MCF 10A (cell line): ENCODE results near the gene ZNF555. TPM values are rescaled to one million over a fixed set of nuclear protein-coding genes. Genes with fewer than 3 reads are reported as not detected.

Experiments
- BruUV-seq: library from RNA; stranded (reverse); fragments of 400-500 nt; replicated peaks from 2 replicates; lab custom pipeline; 2021; lab: Mats Ljungman, UMichigan
- CTCF ChIA-PET: fragments of 300-600 bp; sonication (Branson Sonifier 250); formaldehyde crosslinking; extraction: SDS; loops from one replicate; lab custom pipeline; 2021; ENCODE audit warnings: antibody characterized with exemption, inconsistent platforms; lab: Yijun Ruan, JAX
- POLR2A ChIA-PET: fragments of 300-600, 350-650 bp; sonication (Branson Sonifier 250); formaldehyde crosslinking; extraction: SDS; loops from one replicate; lab custom pipeline; 2020; ENCODE audit warnings: antibody characterized with exemption, inconsistent platforms; lab: Yijun Ruan, JAX
- DNase-seq: peaks from one replicate; pipeline ENCODE4 v3.0.0-alpha.2; 2018; ENCODE audit not compliant: unreplicated experiment
- H3K27ac Mint-ChIP-seq: one replicate; pipeline ENCODE4 v1.8.0; 2022; ENCODE audit warnings: mild to moderate bottlenecking, low read depth, mixed read lengths; ENCODE audit not compliant: unreplicated experiment
- H3K27me3 Mint-ChIP-seq: one replicate; pipeline ENCODE4 v1.8.0; 2022; ENCODE audit warnings: mixed read lengths; ENCODE audit not compliant: insufficient read depth, unreplicated experiment
- H3K36me3 Mint-ChIP-seq: one replicate; pipeline ENCODE4 v1.8.0; 2022; ENCODE audit warnings: mild to moderate bottlenecking, moderate library complexity, mixed read lengths; ENCODE audit not compliant: insufficient read depth, unreplicated experiment
- H3K4me1 Mint-ChIP-seq: one replicate; pipeline ENCODE4 v1.8.0; 2022; ENCODE audit warnings: mixed read lengths; ENCODE audit not compliant: insufficient read depth, unreplicated experiment
- H3K4me3 Mint-ChIP-seq: one replicate; pipeline ENCODE4 v1.8.0; 2022; ENCODE audit warnings: mild to moderate bottlenecking, moderate library complexity, mixed read lengths; ENCODE audit not compliant: unreplicated experiment
- H3K9me3 Mint-ChIP-seq: one replicate; pipeline ENCODE4 v1.8.0; 2022; ENCODE audit warnings: mixed read lengths; ENCODE audit not compliant: unreplicated experiment
- CTCF ChIP-seq: fragments of 200-600 bp; IDR thresholded peaks from one replicate; pipeline ENCODE4 v1.8.0; 2022; ENCODE audit warnings: antibody characterized with exemption, mild to moderate bottlenecking; ENCODE audit not compliant: unreplicated experiment
- intact Hi-C: fragments of 100-400 bp; cut with micrococcal nuclease; formaldehyde crosslinking; loops from 2 replicates; pipeline ENCODE4 v1.14.1; 2022
- total RNA-seq: library from RNA; stranded (reverse); gene quantifications from 2 replicates; pipeline ENCODE4 v1.2.3, GENCODE V29; 2022

Gene ZNF555
- total RNA-seq, 1 experiment from 2014 or later: 4.9 TPM

GRCh38 chr19:2877398-2878331 is 36.4 kb downstream of the ZNF555 start:
- intact Hi-C loops: no loop called here
- no peaks in the 10 kb centered on the region for H3K4me1 Mint-ChIP-seq
- ChIA-PET CTCF (no interaction called here), POLR2A (no interaction called here)
- H3K9me3 Mint-ChIP-seq: no peaks in the 10 kb centered on the region
- no peak for TF ChIP-seq CTCF
- no peak overlapping the region for H3K4me3 Mint-ChIP-seq
- H3K27ac Mint-ChIP-seq: no peak overlapping the region
- DNase-seq: no peak
- no TSS peak for BruUV-seq
- H3K27me3 Mint-ChIP-seq: no peaks in the 10 kb centered on the region
- peaks cover 16% of the 10 kb centered on the region for H3K36me3 Mint-ChIP-seq

DNA sequence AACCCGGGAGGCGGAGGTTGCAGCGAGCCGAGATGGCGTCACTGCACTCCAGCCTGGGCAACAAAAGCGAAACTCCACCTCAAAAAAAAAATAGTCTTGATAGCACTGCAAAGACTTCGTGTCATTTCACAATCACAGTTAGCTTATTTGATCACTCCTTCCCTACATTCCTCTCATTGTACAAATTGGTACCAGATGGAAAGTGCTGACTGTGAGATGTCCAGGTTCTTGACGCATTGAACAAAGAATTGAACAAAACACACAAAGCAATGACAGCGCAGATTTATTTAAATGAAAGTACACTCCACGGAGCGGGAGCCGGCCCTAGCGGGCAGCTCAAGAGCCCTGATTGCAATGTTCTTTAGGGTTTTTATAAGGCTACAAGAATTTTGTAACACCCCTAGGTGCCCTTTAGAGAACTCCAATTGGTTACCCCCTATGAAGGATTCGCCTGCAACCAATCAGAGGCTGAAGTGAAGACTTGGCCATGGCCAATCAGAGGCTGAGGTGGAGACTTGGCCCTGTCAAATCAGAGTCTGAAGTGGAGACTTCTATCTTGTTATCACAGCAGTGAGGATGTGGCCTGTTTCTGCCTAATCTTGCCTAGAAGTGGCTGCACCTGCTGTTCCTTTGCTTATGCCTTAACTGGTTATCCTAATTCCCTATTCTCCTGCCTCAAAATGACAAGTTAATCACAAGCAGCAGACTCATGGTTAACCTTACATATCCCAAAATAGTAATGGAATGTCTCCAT is 42.6 kb downstream of the ZNF555 start:
- Mint-ChIP-seq H3K36me3 (no peaks in the 10 kb centered on the region), H3K27me3 (no peaks in the 10 kb centered on the region), H3K4me3 (no peak overlapping the region), H3K4me1 (no peaks in the 10 kb centered on the region), H3K9me3 (no peaks in the 10 kb centered on the region), H3K27ac (no peak overlapping the region)
- TF ChIP-seq CTCF: no peak
- DNase-seq: no peak
- no TSS peak for BruUV-seq
- intact Hi-C loops: no loop called here
- POLR2A ChIA-PET: interaction anchor here (0.8 to 1.6 kb wide), 3 partner anchors 25 to 67 kb away, joined by 4 to 8 read pairs (median 5); no protein-coding TSS in a partner anchor
- CTCF ChIA-PET: interaction anchor here (0.9 kb wide), 1 partner anchor 72 kb away, joined by 4 read pairs; no protein-coding TSS in a partner anchor

DNA sequence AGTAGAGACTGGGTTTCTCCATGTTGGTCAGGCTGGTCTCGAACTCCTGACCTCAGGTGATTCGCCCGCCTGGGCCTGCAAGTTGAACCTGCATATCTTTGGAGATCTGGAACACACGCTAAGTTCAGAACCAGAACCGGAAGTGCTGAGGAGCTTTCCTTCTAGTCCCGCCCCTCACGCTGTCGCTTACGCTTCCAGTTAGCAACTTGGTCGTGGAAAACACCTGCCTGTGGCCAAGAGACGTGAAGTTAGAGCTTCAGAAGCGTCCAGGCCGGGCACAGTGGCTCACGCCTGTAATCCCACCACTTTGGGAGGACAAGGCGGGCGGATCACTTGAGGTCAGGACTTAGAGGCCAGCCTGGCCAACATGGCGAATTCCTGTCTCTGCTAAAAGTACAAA is 44.5 kb downstream of the ZNF555 start:
- Mint-ChIP-seq H3K27me3 (no peaks in the 10 kb centered on the region), H3K4me3 (no peak overlapping the region), H3K27ac (no peak overlapping the region), H3K9me3 (no peaks in the 10 kb centered on the region), H3K36me3 (no peaks in the 10 kb centered on the region), H3K4me1 (no peaks in the 10 kb centered on the region)
- ChIA-PET CTCF (interaction anchor here (1.7 to 4.9 kb wide), 2 partner anchors 65 to 66 kb away, joined by 3 to 41 read pairs; partner anchors contain the start of gene ZNF554), POLR2A (interaction anchor here (1.6 kb wide), 1 partner anchor 65 kb away, joined by 5 read pairs; no protein-coding TSS in a partner anchor)
- TF ChIP-seq CTCF: no peak
- no TSS peak for BruUV-seq
- intact Hi-C loops: loop anchor here (5.0 kb wide), 1 partner anchor 238 kb away; no protein-coding TSS in a partner anchor
- DNase-seq: no peak
